RPMI8226 (cell line): ENCODE data around the gene PYROXD2.

Source experiments
- DNase-seq: peaks from one replicate; pipeline ENCODE4 v3.0.0-alpha.2; 2015

The PYROXD2 gene

DNA sequence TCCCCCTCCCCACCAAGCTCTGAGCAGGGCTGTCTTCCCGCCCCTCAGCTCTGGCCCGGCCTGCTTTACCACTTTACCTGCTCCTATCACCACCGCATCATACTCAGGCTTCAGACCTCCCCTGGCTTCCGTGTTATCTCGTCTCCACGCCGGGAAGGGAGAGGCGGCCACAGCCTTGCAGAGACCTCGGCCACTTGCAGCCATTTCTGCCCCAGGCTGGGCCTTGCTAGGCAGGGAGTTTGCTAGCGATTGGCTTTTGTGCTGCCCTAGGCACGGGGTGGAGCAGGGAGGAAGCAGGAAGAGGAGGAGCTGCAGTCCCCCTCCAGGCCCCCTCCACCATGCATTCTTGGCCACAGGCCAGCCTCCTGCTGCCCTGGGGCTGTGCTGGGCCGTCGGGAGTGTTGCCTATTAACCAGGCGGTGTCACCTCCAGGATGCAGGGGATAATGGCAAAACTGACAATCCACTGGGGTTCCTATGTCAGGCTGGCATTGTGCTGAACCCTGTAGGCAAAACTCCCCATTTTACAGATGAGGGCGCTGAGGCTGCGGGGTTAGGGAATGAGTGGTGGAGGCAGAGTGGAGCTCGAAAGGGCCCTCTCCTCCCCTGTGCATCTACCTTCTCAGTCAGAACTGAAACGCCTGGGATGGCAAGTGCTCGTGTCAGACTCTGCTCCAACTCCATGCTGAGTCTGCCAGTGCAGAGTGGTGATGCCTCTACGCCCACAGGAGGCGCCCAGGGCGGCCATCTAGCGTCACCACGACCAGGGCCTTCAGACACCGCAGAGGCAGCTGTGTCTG lies at the start of gene PYROXD2:
Gene PYROXD2 (minus strand): TSS at position 251 of the 799 bp plus-strand sequence. CDS start 47 bp downstream, at position 204.
- peak; percentile 12 for DNase-seq

DNA sequence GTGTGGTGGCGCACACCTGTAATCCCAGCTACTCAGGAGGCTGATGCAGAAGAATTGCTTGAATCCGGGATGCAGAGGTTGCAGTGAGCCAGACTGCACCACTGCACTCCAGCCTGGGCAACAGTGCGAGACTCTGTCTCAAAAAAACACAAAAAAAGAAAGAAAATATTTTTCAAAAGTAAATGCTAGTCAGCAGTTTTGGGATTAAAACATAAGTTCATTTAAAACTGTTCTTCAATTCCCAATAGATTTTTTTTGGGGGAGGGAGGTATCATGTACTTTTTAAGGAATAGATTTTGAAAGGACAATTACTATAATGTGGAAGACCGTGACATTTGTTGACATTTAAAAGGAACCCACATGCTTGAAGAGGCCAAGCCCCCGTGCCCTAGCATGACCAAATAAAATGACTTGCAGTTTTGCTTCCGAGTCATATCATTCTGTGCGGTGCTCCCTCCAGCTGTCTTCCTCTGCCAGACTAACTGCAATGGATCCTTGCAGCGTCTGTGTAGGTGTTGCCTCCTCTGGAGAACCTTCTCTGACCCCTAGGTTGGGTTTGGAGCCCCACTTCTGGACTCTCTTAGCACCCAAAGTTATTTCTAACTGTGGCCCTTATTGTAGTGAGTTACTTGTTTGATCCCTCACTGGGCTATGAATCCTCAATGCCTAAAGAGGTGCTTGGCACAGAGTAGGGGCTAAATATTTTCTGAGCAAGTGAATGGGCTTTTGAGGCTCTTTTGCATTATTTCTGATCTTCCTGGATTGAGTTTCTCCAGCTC lies 49.2 kb upstream of the PYROXD2 start:
- DNase-seq = no peak

DNA sequence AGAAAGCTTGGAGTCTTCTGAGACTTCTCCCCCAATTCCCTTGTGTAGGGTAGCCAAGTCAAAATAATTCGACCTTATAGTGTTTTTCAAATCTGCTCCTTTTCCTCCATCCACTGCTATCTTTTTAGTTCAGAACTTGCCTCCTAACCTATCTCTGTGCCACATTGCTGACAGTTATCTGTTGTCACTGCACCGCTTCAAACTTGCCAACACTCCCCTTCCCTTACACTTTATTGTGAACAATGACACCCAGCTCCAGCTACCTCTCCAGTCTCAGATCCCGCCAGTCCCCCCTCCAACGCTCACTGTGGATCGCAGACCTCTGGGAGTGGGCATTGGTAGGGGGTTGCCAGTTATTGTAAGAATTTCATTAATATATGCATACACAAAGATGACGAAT lies 48.0 kb upstream of the PYROXD2 start:
- DNase-seq = no peak

DNA sequence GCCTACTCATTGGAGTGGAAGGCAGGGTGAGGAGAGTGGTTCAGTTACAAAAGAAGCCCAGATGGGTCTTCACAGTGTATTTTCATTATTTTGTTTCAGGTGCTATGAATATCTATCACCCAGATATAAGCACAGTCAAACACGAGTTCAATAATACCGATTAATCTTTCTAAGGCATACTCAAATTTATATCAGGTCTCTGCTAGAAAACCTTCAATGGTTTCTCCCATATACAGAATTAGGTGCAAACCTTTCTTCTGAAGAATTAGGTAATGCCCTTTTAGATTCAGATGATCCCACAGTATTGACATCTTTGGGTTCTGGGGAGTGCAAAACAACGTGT lies 46.5 kb upstream of the PYROXD2 start:
- no peak for DNase-seq

DNA sequence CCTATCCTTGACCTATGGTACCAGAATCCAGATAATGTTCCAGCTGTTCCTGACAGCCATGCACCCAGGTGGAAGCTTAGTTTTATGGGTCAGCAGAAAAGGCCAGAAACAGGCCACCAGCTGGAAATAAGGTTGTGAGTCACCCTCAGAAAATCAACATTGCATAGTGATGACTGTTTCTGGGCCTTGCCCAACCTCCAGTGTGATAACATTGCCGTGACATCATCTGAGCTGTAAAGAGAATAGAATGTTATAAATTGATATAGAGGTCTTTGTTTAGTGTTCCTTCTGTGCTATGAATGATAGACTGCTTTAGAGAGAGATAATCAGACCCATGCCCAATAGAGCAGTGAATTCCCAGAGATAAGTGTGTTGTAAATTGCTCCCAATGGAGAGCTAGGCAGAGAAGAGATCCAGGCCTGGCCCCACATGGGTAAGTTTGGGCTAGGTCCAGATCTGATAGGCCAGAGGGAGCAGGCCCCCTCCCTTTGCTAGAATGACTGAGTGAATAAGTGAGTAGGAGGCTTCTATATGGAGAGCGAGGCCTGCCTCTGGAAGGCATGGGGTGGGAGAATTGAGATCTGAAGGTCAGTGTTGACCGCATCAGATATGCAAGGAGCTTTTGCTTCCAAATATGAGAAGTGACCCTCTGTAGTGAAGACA lies 46.0 kb upstream of the PYROXD2 start:
- DNase-seq = no peak

DNA sequence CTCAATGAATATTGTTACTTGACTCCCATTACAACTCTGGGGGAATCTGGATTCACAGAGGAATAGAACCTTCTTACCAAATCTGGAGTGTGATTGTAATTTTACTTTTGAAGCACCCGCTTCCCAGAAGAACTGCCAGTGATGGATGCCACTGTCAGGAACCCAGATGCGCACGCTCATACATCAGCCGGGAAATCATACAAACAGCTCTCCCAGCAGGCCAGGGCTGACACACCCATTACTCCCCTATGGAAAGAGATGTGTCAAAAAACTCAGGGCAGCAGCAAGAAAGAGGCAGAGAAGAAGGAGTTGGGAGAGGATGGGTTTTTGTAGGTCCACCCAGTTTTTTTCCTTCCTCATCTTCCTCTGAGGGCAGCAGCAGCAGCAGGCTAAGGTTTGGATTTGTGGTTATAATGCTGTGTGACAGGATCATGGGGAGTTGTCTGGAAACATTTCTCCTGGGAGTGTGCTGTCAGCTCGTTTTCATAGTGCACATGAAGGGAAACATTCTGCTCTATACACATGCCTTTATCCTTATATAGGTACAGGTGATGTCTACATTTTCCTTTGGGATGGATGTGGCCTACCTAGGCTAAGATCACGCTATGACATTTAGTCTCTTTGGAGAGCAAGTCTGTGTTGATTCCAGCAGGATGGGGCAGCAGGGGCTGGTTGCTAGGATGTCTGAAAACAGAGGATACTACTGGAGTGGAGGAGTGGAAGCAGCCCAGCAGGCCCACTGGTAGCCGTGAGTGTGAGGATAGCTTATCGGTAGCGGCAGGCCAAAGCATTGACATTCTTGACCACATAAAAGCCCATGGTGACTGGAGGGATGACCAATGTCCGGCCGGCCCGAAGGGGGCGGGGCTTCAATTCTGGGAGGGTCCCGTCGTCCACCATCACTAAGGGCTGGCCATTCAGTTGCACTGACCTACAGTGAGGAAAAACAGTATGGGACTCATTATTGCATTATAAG lies 44.1 kb upstream of the PYROXD2 start:
- no peak for DNase-seq

DNA sequence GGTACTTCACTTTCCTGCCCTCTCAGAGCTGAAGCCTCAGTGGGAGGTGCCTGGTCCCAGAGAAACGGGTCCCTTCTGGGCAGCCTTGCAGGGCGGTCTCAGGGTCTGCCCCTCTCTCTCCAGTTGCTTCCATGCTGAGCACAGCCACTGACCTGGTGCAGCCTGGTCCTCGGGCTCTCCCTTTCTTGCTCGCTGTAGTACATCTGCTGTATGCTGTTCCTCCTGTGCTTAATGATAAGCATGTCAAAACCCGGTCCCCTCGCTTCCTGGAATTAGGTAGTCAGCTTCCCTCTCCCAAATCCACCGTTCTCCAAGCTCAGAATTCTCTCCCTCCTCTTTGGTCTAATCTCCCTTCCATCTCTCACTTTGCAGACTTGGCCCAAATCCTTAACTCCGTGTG lies 42.7 kb upstream of the PYROXD2 start:
- no peak for DNase-seq

DNA sequence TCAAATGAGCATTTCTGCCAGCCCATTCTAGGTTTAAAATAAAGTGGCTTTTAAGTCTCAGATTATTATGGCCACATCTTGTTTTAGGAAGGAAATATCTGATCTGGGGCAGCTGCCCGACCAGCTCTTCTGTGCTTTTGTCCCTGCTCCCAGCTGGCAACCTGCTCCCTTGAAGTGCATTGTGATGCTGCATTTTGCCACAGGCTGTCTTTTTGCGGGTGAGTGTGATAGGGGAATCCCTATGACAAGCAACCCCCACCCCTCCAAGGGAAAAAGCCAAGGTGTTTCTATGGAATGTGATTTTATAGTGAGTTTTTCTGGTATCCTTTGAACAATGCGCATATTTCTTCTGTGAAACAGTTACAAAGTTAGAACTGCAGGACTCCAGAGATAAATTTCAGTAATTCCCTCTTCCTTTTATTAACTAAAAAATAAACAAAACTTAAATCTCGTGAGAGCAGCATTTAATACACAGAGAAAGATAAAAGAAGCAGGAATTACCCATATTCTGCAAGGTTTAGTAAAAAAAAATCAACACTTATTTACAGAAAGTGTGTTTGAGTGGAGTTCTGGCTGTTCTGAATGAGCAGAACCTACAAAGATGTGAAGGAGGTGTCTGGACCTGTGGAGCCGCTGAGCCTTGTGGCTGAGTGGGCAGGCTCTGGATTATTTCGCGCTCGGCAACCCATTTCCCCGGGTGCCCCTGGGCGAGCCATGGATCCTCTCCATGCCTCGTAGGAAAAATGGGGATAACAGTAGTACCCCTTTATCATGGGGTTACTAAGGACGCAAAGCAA lies 41.9 kb upstream of the PYROXD2 start:
- DNase-seq = no peak

DNA sequence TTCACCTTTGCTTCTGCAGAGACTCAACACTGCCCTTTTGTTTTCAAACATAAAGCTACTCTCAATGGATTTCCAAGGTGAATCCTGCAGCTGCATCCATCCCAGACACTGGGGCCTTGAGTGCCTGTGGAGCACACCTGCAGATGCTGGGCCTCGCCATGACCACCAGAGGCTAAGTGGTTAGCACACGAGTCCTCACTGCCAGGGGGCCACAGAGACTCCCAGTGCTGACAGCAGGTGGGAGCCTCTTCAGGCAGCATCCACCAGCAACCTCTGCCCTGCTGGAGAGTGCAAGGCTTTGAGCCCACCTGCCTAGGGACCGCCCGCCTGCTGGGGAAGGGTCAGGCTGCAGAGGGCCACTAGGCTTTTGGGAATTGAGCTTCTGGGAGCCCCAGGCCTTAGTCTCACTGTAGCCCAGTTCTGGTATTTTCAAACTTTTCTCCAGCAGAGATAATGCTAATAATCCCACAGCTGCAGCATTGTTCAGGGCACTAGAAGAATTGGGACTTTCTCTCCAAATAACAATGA lies 41.1 kb upstream of the PYROXD2 start:
- no peak for DNase-seq

DNA sequence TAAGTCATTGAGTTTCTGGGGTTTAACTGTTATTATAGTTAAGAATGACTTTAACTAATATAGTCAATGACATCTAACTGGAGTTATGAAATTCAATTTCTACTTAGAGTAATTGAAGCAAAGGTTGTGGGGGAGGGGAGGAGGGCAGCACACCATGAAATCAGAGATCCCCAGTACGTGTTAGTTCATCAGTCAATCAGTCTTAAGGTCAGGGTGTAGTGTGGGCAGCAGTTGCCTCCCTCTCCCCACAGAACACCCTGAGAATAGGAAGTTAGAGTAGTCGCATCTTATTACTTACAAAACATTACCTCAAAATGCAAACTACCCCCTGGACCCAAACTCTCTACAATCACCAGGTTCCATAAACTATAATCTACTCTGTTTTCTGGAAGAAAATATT lies 38.7 kb upstream of the PYROXD2 start:
- DNase-seq = no peak

DNA sequence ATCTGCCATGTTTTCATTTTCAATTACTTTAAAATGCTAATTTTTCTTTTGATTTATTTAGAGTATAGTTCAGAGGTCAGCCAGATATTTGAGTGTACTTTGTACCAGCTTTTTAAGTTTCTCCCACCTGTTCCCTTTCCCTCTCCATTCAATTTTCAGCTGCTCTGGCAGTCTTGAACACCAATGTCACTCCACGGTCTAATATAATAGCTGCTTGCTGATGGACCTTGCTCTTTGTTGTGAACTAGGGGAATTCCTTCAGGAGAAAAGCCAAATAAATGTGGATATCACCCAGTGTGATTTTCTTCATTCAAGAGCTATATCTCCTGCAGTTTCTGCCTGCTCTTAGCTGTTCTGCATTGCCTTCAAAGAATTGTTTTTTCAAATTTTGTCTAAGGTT lies 35.6 kb upstream of the PYROXD2 start:
- DNase-seq = no peak

DNA sequence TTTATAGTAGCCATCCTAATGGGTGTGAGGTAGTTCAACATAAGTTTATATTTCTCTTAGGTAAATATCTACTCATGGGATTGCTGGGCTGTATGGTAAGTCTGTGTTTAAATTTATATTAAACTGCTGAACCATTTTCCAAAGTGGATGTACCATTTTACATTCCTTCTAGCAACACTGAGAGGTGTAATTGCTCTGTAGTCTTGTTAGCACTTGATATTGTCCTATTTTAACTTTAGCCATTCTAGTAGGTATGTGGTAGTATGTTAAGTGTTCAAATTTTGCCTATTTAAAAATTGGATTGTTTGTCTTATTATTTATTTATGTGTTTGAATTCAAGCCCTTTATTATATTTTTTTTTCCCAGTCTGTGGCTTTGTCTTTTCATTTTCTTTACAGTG lies 34.3 kb upstream of the PYROXD2 start:
- no peak for DNase-seq

DNA sequence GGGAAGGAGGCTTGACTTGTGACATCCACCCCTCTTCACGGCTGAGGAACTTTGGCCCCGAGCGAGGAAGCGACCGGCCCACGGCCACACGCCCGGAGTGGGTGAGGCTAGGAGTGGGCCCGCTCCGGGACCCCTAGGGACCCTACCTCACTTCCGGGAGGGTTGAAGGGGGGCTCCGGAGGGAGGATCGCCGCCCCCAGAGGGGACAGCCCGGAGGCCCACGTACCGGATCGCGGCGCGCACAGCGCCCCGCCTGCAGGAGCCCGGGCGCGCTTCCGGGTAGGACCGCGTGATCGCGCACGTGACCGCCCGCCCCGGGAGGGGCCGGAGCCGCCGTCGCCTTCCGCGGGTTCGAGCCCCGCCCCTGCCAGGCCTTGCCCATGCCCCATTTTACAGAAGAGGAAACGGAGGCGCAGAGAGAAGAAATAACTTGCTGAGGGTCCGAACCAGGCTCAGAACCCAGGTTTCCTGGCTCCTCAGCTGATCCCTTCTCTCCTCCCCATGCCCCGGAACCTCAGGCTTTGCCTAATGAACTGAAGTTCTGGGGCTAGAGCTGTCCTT lies 31.8 kb upstream of the PYROXD2 start, which contains the start of gene HPS1:
Gene HPS1 (minus strand): TSS at position 275 of the 561 bp plus-strand sequence. CDS start 3,695 bp downstream, outside the sequence.
- DNase-seq = peak; percentile 84

DNA sequence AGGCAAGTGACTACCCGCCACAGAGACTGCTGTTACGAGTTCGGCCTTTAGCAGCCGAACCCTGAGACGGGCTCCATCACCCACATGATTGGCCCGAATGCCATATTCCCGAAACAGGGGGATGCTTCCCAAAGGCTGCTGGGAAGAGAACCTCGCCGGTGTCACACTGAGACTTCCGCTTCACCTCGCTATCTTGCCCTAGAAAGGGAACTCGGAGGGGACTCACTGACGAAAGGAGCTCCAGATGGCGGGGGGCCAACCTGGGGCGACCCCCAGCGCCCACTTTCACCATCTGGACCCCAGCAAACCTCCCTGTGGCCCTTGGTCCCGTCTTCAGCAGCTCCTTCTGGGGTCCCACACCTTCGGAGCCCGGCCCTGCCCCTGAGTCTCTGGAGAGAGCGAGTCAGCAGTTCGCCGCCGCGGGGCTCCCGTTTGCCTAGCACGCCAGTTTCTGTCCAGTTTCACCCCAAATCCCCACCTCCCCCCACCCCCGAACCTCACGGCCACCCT lies 31.2 kb upstream of the PYROXD2 start:
- peak; percentile 23 for DNase-seq

DNA sequence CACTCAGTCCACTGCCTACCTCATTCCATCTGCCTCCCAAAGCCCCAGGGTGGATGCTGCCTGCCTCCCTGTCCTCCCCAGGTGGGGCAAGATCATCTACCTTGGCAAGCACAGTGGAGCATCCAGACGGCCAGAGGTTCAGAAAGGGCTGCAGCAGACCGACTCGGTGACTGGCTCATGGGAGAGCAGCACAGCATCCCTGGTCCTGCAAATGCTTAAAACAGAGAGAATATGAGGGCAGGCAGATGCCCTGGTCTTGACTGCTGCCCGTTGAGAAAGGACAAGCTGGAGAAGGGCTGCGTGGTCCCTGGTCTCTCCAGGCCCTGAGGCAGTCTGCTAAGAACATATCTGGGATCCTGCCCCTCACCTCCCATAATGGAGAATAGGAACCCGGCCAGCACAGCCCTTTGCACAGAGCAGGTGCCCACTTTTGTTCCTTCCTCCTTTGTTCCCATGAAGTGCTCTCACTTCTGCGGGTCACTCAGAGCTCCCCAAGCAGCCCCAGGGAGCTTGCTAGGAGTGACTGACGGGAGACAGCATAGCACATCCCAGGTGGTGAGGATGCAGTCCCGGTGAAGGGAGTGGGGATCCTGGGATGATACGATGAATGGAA lies 30.3 kb upstream of the PYROXD2 start:
- no peak for DNase-seq

DNA sequence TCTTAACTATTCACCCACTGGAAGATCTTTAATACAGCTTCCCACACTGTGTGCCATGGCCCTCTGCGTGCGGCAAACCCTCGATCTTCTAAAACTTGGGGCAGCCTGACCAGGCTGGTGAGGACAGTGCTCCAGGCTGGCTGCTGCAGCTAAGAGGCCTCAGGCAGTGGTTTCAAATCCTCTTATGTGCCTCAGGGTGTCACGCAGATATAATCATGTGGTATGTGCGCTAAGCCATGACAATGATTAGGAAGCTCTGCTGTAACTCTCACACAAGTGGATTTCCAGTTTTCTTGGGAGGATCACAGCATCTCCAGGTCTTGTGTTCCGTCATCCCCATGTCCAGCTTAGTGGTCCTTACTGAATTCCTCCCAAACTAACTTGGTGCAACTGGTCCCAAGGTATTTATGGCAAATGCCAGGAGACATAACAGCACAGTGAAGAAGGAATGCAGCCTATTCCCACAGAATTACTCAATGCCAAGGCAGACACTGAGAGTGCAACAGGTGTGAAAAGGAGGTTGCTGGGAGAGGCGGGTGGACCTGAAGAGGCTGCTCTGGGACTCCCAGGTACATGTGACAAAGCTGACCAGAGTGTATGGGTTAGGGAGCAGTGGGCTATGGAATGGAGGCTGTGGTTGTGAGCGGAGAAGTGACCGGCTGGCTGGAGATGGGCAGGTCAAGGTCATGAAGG lies 29.5 kb upstream of the PYROXD2 start:
- no peak for DNase-seq

DNA sequence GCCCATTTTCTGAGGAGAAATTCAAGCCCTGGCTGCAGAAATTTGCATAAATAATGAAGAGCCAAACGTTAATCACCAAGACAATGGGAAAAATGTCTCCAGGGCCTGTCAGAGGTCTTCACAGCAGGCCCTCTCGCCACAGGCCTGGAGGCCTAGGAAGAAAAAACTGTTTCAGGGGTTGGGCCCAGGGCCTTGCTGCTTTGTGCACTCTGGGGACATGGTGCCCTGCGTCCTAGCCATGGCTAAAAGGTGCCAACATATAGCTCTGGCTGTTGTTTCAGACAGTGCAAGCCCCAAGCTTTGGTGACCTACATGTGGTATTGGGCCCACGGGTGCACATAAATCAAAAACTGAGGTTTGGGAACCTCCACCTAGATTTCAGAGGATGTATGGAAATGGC lies 23.7 kb upstream of the PYROXD2 start:
- no peak for DNase-seq

DNA sequence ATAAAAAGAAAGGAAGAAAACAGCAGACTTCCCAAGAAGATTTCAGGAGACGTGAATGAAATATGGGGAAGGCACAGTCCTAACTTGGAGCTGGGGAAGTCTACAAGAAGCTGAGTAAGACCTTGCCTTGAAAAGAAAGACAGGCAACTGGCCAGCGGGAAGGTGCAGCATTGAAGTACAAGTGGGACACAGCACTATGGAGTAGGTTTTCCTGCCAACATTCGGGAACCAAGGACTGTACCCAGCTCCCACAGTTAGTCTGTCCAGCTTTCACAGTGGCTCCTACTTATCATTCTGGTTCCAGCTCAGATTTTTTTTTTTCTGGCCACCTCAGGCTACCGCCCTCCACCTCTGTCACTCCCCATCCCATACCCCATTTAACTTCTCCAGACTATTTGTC lies 21.7 kb upstream of the PYROXD2 start:
- DNase-seq = no peak

DNA sequence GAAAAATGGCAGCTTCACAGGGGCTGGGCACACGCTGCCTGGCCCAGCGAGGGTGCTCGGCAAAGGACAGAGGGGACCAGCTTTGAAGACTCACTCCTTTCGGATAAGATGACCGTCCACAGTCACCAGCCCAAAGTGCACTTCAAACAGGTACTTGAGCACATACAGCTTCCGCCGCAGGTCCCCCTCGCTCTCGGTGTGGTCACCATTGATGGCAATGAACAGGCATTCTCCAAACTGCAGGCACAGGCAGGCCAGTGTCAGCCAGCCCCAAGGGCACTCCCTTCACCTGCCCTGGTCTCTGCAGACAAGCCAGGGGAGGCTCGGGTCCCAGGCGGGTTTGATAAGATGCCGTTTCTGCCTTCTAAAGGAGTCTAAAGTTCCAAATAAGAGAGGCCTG lies 20.2 kb upstream of the PYROXD2 start:
- no peak for DNase-seq
